Mononuclear cell (primary cell): ENCODE results near the gene EPHB3. TPM values are rescaled to one million over a fixed set of nuclear protein-coding genes. Genes with fewer than 3 reads are reported as not detected.

Experiments used
- H3K27me3 ChIP-seq: 2 replicates; pipeline ENCODE4 v1.6.0; 2011; ENCODE audit warnings: low read length, control low read depth; ENCODE audit not compliant: insufficient read depth
- H3K4me1 ChIP-seq: 2 replicates; pipeline ENCODE4 v1.5.1; 2011; ENCODE audit warnings: mild to moderate bottlenecking, low read length, control low read depth; ENCODE audit not compliant: insufficient read depth
- H3K4me3 ChIP-seq: 2 replicates; pipeline ENCODE4 v1.5.1; 2011; ENCODE audit warnings: mild to moderate bottlenecking, low read length, moderate library complexity
- H3K9me3 ChIP-seq: 2 replicates; pipeline ENCODE4 v1.5.1; 2011; ENCODE audit warnings: low read depth, mild to moderate bottlenecking, control low read depth, low read length
- total RNA-seq: library from RNA; depleted of rRNA; stranded (reverse); fragments of >200 nt; gene quantifications from one replicate; pipeline ENCODE4 v1.2.3, GENCODE V29; 2012

The EPHB3 gene
- total RNA-seq, 1 donor = 1.6 TPM

- Histone ChIP-seq H3K4me3 (no peak overlapping the region), H3K9me3 (no peaks in the 10 kb centered on the region), H3K27me3 (peaks cover 6% of the 10 kb centered on the region), H3K4me1 (peaks cover 7% of the 10 kb centered on the region)
Measured at GRCh38 chr3:184539801-184540435, 21.7 kb upstream of the EPHB3 start.

- H3K4me1 ChIP-seq = peaks cover 14% of the 10 kb centered on the region
- H3K4me3 ChIP-seq = no peak overlapping the region
- H3K27me3 ChIP-seq = peaks cover 6% of the 10 kb centered on the region
- H3K9me3 ChIP-seq = no peaks in the 10 kb centered on the region
Measured at GRCh38 chr3:184540777-184541681, 20.6 kb upstream of the EPHB3 start.

- Histone ChIP-seq H3K9me3 (no peaks in the 10 kb centered on the region), H3K4me3 (no peak overlapping the region), H3K27me3 (peaks cover 6% of the 10 kb centered on the region), H3K4me1 (peaks cover 23% of the 10 kb centered on the region)
Measured at GRCh38 chr3:184541886-184542562, 19.6 kb upstream of the EPHB3 start.

GRCh38 chr3:184542577-184542976, 19.0 kb upstream of the EPHB3 start:
- Histone ChIP-seq H3K9me3 (no peaks in the 10 kb centered on the region), H3K27me3 (peaks cover 6% of the 10 kb centered on the region), H3K4me1 (peaks cover 27% of the 10 kb centered on the region), H3K4me3 (no peak overlapping the region)

- H3K27me3 ChIP-seq = peaks cover 6% of the 10 kb centered on the region
- peaks cover 27% of the 10 kb centered on the region for H3K4me1 ChIP-seq
- no peaks in the 10 kb centered on the region for H3K9me3 ChIP-seq
- no peak overlapping the region for H3K4me3 ChIP-seq
Measured at GRCh38 chr3:184543256-184543655, 18.3 kb upstream of the EPHB3 start.

- Histone ChIP-seq H3K4me1 (peaks cover 27% of the 10 kb centered on the region), H3K9me3 (no peaks in the 10 kb centered on the region), H3K4me3 (no peak overlapping the region), H3K27me3 (peaks cover 6% of the 10 kb centered on the region)
Measured at GRCh38 chr3:184543843-184544512, 17.6 kb upstream of the EPHB3 start.

- peaks cover 6% of the 10 kb centered on the region for H3K27me3 ChIP-seq
- no peaks in the 10 kb centered on the region for H3K9me3 ChIP-seq
- H3K4me3 ChIP-seq = no peak overlapping the region
- peaks cover 27% of the 10 kb centered on the region for H3K4me1 ChIP-seq
Measured at GRCh38 chr3:184544513-184544861, 17.1 kb upstream of the EPHB3 start.

- Histone ChIP-seq H3K27me3 (peaks cover 6% of the 10 kb centered on the region), H3K4me3 (no peak overlapping the region), H3K9me3 (no peaks in the 10 kb centered on the region), H3K4me1 (peaks cover 27% of the 10 kb centered on the region)
Measured at GRCh38 chr3:184545769-184546168, 15.8 kb upstream of the EPHB3 start.

- Histone ChIP-seq H3K4me3 (no peak overlapping the region), H3K27me3 (peaks cover 6% of the 10 kb centered on the region), H3K4me1 (peaks cover 27% of the 10 kb centered on the region), H3K9me3 (no peaks in the 10 kb centered on the region)
Measured at GRCh38 chr3:184546252-184546651, 15.3 kb upstream of the EPHB3 start.

GRCh38 chr3:184549796-184550577, 11.6 kb upstream of the EPHB3 start:
- Histone ChIP-seq H3K4me1 (peaks cover 20% of the 10 kb centered on the region), H3K9me3 (no peaks in the 10 kb centered on the region), H3K4me3 (no peak overlapping the region)

GRCh38 chr3:184551103-184551502, 10.5 kb upstream of the EPHB3 start:
- Histone ChIP-seq H3K4me3 (no peak overlapping the region), H3K9me3 (no peaks in the 10 kb centered on the region), H3K27me3 (no peaks in the 10 kb centered on the region), H3K4me1 (peaks cover 22% of the 10 kb centered on the region)

More at GRCh38 chr3:184549796-184550577, 11.6 kb upstream of the EPHB3 start:
- no peaks in the 10 kb centered on the region for H3K27me3 ChIP-seq

- H3K9me3 ChIP-seq = no peaks in the 10 kb centered on the region
- peaks cover 21% of the 10 kb centered on the region for H3K4me1 ChIP-seq
- no peaks in the 10 kb centered on the region for H3K27me3 ChIP-seq
- H3K4me3 ChIP-seq = no peak overlapping the region
Measured at GRCh38 chr3:184551614-184552256, 9.8 kb upstream of the EPHB3 start.

- peaks cover 20% of the 10 kb centered on the region for H3K4me1 ChIP-seq
- no peaks in the 10 kb centered on the region for H3K9me3 ChIP-seq
- H3K4me3 ChIP-seq = no peak overlapping the region
- no peaks in the 10 kb centered on the region for H3K27me3 ChIP-seq
Measured at GRCh38 chr3:184552296-184552695, 9.3 kb upstream of the EPHB3 start.

GRCh38 chr3:184552863-184553262, 8.7 kb upstream of the EPHB3 start:
- Histone ChIP-seq H3K4me1 (peaks cover 25% of the 10 kb centered on the region), H3K9me3 (no peaks in the 10 kb centered on the region), H3K27me3 (peaks cover 4% of the 10 kb centered on the region), H3K4me3 (no peak overlapping the region)
